Thyroid gland (tissue), 4 donors: Measurements from ENCODE around the gene BACH2. TPM values are rescaled to one million over a fixed set of nuclear protein-coding genes. Genes with fewer than 3 reads are reported as not detected.
A peak's percentile ranks its signal among the peaks of the same experiment; 100 is the strongest.

Experiments used
- DNase-seq, 2 donors: peaks; one replicate each; pipeline ENCODE4 v3.0.0-alpha.2; 2019
- H3K27ac ChIP-seq, 3 donors: fragments of 200-600 bp; sonication (generic); 1 replicate in 2 of 3; 2 replicates in 1 of 3; pipeline ENCODE4 v1.5.1; 2016 to 2019; ENCODE audit warnings: mild to moderate bottlenecking in 1 of 3, moderate library complexity in 1 of 3
- H3K27me3 ChIP-seq: fragments of 200-600 bp; sonication (generic); one replicate; pipeline ENCODE4 v1.5.1; 2019
- H3K36me3 ChIP-seq, 2 donors: fragments of 200-600 bp; sonication (generic); one replicate each; pipeline ENCODE4 v1.5.1; 2016 to 2019
- H3K4me1 ChIP-seq, 2 donors: fragments of 200-600 bp; sonication (generic); one replicate each; pipeline ENCODE4 v1.5.1; 2017 to 2019
- H3K4me3 ChIP-seq, 3 donors: fragments of 200-600 bp; sonication (generic); replicated peaks in 1 of 3; 1 replicate in 2 of 3; 2 replicates in 1 of 3; pipeline ENCODE4 v1.5.1; 2016; ENCODE audit warnings: mild to moderate bottlenecking in 1 of 3
- H3K9me3 ChIP-seq: fragments of 200-600 bp; sonication (generic); one replicate; pipeline ENCODE4 v1.5.1; 2017
- POLR2A ChIP-seq, 2 donors: fragments of 450-650 bp; IDR thresholded peaks; one replicate each; pipeline ENCODE4 v1.6.1; 2017; ENCODE audit warnings: antibody characterized with exemption in 2 of 2, mild to moderate bottlenecking in 2 of 2, moderate library complexity in 1 of 2
- WGBS, 2 donors: methylation state at CpG; one replicate each; pipeline ENCODE4 v1.1.5; 2017; 5-methylcytosine and 5-hydroxymethylcytosine counted together
- intact Hi-C: fragments of 100-400 bp; cut with DNase I; formaldehyde crosslinking; loops from one replicate; pipeline ENCODE4 v1.15.1; 2023
- total RNA-seq, 4 donors: library from RNA; depleted of rRNA; stranded (reverse); fragments of >200 nt; gene quantifications; one replicate each; pipeline ENCODE4 v1.2.3, GENCODE V29; 2016
- TF ChIP-seq, protein P1 (sequence below), 6 experiments: fragments of 200-600 bp in 3 of 6; fragments of 450-650 bp in 3 of 6; sonication (generic) in 3 of 6; IDR thresholded peaks; one replicate each; pipeline ENCODE4 v1.5.1; 2016 to 2019; ENCODE audit warnings: antibody characterized with exemption in 6 of 6, mild to moderate bottlenecking in 2 of 6, inconsistent platforms in 1 of 6, moderate library complexity in 1 of 6

The BACH2 gene
- total RNA-seq, 4 donors from 2014 or later, result 0.98 to 6.6 (median 3.9) TPM

DNA sequence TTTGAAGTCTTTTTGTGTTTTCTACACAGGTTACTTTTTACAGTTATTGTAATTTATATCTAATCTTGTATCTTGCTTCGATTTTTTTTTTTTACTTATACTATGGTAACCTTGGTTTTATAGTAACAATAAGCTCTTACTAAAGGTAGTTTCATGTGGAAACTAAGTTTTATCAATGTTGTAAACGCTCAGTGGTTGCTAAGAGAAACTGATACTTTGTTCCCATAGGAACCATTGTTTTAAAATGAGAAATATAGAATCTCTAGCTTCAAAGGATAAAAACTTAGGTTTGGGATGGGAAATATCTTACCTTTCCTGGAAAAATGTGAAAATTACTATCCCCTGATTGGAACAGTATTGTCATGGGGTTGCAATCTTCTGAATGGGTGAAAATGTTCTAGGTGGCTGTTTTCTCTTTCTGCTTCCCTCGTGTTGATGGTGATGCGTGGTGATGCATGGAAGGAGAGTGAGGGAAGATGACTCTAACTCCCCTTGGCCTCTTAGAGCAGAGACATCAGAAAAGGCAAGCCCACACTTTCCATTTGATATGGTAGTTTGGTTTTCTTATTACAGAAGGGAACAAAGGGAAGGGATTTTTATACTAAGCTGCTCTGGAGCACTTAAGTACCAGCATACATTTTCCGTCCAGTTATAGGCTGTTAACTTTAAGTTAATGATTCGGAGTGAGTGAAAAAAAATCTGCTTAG is 23.5 kb upstream of the BACH2 start:
- TF ChIP-seq POLR2A (IDR thresholded peaks at IDR 0.05), result no peak
- TF ChIP-seq, protein P1, sequence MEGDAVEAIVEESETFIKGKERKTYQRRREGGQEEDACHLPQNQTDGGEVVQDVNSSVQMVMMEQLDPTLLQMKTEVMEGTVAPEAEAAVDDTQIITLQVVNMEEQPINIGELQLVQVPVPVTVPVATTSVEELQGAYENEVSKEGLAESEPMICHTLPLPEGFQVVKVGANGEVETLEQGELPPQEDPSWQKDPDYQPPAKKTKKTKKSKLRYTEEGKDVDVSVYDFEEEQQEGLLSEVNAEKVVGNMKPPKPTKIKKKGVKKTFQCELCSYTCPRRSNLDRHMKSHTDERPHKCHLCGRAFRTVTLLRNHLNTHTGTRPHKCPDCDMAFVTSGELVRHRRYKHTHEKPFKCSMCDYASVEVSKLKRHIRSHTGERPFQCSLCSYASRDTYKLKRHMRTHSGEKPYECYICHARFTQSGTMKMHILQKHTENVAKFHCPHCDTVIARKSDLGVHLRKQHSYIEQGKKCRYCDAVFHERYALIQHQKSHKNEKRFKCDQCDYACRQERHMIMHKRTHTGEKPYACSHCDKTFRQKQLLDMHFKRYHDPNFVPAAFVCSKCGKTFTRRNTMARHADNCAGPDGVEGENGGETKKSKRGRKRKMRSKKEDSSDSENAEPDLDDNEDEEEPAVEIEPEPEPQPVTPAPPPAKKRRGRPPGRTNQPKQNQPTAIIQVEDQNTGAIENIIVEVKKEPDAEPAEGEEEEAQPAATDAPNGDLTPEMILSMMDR (IDR thresholded peaks at IDR 0.05), result no peak
- Histone ChIP-seq H3K27me3 (no peaks in the 10 kb centered on the region), H3K9me3 (no peaks in the 10 kb centered on the region), H3K36me3 (no peaks in the 10 kb centered on the region), H3K4me3 (no peak overlapping the region), H3K4me1 (no peaks in the 10 kb centered on the region), H3K27ac (no peak overlapping the region)
- WGBS, 2 donors, result 82 to 85% methylated on average over 6 of the region's 6 CpGs
- intact Hi-C loops, result no loop called here
- DNase-seq, result no peak

DNA sequence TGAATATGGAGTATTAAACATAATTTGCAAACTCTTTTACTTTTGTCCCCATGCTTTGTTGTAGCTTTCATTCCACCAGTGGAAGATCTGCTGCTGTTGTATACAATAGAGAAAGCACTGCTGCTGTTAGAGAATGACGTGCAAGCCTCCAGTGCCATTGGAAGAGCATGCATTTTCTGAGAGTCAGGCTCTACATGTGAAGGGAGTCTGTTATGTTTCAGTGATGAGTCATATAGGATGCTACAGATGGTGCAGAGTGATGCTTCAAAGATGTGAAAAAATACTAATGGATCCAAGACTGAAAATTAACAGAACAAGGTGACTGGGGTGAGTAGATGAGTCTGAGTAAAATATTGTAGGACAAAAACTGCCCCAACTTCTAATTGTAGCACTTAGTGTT is 22.4 kb upstream of the BACH2 start:
- Histone ChIP-seq H3K9me3 (no peaks in the 10 kb centered on the region), H3K4me3 (no peak overlapping the region), H3K27me3 (no peaks in the 10 kb centered on the region), H3K27ac (no peak overlapping the region), H3K4me1 (no peaks in the 10 kb centered on the region), H3K36me3 (no peaks in the 10 kb centered on the region)
- intact Hi-C loops, result no loop called here
- TF ChIP-seq, protein P1 (IDR thresholded peaks at IDR 0.05), result no peak
- no peak for TF ChIP-seq POLR2A (IDR thresholded peaks at IDR 0.05)
- 89 to 90% methylated on average over 1 of the region's 1 CpG for WGBS, 2 donors
- DNase-seq, result no peak

DNA sequence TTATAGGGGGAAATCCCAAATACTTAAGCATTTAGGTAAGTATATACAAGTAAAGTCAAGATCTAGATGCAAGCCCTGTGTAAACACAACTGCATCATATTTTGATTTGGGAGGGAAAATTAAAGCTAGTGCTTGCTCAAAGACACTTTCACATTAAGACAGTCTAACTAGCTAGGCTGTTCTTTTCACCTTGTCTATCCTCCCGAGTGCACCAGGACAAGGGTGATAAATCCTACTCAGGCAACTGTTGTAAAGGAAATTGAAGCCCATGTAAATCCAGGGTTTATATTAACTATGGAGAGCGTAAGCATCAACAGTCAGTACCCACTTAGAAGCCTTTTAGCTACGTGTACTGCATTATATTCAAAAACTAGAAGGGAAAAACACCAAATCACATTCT is 19.3 kb upstream of the BACH2 start:
- Histone ChIP-seq H3K27ac (no peak overlapping the region), H3K4me1 (no peaks in the 10 kb centered on the region), H3K9me3 (no peaks in the 10 kb centered on the region), H3K27me3 (no peaks in the 10 kb centered on the region), H3K36me3 (no peaks in the 10 kb centered on the region), H3K4me3 (no peak overlapping the region)
- intact Hi-C loops, result no loop called here
- DNase-seq, result no peak
- TF ChIP-seq, protein P1 (IDR thresholded peaks at IDR 0.05), result no peak
- no peak for TF ChIP-seq POLR2A (IDR thresholded peaks at IDR 0.05)
- WGBS, 2 donors, result 88 to 92% methylated on average over 3 of the region's 3 CpGs

DNA sequence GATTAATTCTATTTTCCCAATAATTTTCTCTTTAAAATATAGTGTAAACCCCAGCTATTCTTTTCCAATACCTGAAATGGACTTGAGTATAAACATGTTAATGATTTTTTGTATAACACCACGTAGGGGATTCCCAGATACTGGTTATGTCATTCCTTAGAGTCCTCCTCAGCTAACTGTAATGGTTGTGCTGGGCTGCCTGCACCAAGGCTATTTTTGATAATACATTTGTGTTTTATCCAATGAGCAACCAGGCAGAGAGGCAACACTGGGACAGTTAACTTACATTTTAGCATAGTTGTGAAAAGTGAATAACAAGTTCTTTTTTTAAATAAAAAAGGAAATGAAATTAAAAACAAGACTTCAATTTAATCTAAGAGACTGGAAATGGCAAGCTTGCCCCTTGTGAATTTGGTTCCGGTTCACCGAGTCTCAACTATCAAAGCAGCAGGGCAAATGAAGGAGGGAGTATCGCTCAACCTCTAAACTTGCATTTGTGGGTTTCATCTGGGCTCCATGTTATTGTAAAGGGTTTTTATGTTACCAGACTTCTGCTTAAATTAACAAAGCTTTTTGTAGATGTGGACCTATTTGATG is 18.8 kb upstream of the BACH2 start:
- no peaks in the 10 kb centered on the region for H3K9me3 ChIP-seq
- no peaks in the 10 kb centered on the region for H3K36me3 ChIP-seq
- intact Hi-C loops, result no loop called here
- TF ChIP-seq, protein P1 (IDR thresholded peaks at IDR 0.05), result no peak
- no peak for TF ChIP-seq POLR2A (IDR thresholded peaks at IDR 0.05)
- WGBS, 2 donors, result 55 to 63% methylated on average over 4 of the region's 4 CpGs
- H3K27ac ChIP-seq, result no peak overlapping the region
- no peak overlapping the region for H3K4me3 ChIP-seq
- DNase-seq, result peak; percentile 6 to 9
- H3K4me1 ChIP-seq, result no peaks in the 10 kb centered on the region
- no peaks in the 10 kb centered on the region for H3K27me3 ChIP-seq

DNA sequence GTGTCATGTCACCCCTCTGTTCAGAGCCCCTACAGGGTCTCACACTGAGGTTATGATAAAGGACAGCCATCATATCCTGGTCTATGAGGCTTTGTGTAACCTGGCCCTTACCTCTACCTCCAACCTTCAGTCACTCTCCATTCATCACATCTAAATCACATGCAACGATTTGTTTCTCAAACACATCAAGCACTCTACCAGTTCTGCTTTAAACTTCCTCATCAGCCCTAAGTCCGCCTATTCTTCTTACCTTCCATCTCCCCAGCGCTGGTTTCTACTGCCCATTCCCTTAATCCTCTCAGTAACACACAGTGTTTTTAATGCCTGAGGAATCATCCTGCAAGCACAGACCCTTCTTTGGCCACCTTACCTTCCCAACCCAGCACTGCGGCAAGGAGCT is 17.9 kb upstream of the BACH2 start:
- 90% methylated on average over 4 of the region's 4 CpGs for WGBS, 2 donors
- TF ChIP-seq POLR2A (IDR thresholded peaks at IDR 0.05), result no peak
- TF ChIP-seq, protein P1 (IDR thresholded peaks at IDR 0.05), result no peak
- DNase-seq, result no peak
- no peak overlapping the region for H3K27ac ChIP-seq
- no peaks in the 10 kb centered on the region for H3K4me1 ChIP-seq
- H3K27me3 ChIP-seq, result no peaks in the 10 kb centered on the region
- H3K9me3 ChIP-seq, result no peaks in the 10 kb centered on the region
- intact Hi-C loops, result no loop called here
- H3K4me3 ChIP-seq, result no peak overlapping the region
- H3K36me3 ChIP-seq, result no peaks in the 10 kb centered on the region
